GM19397 (cell line): ENCODE results near the gene DYNC1I1.

Experiments used
- ATAC-seq: cut with Tn5 transposase; IDR thresholded peaks from one replicate; pipeline ENCODE4 v1.9.1; 2021; ENCODE audit warnings: mild to moderate bottlenecking, moderate library complexity; ENCODE audit not compliant: unreplicated experiment

The DYNC1I1 gene

GRCh38 chr7:95772298-95772770 lies at the start of gene DYNC1I1:
DYNC1I1 (plus strand) TSS chr7:95772554; CDS start chr7:95804730, 32,176 bp downstream.
- peak; percentile 92 for ATAC-seq

- ATAC-seq = peak; percentile 54
These were observed 48.7 kb upstream of the DYNC1I1 start for GRCh38 chr7:95723583-95724180.

GRCh38 chr7:95725205-95725604 lies 47.1 kb upstream of the DYNC1I1 start:
- ATAC-seq = no peak

- ATAC-seq = no peak
These were observed 41.7 kb upstream of the DYNC1I1 start for GRCh38 chr7:95730493-95731280.

- ATAC-seq = no peak
These were observed 35.7 kb upstream of the DYNC1I1 start for GRCh38 chr7:95736635-95737034.

- no peak for ATAC-seq
These were observed 34.4 kb upstream of the DYNC1I1 start for GRCh38 chr7:95737828-95738505.

- ATAC-seq = no peak
These were observed 23.3 kb upstream of the DYNC1I1 start for GRCh38 chr7:95749044-95749443.

GRCh38 chr7:95749515-95749914 lies 22.8 kb upstream of the DYNC1I1 start:
- ATAC-seq = no peak

- ATAC-seq = no peak
These were observed 18.9 kb upstream of the DYNC1I1 start for GRCh38 chr7:95753440-95753839.

- ATAC-seq = no peak
These were observed 16.9 kb upstream of the DYNC1I1 start for GRCh38 chr7:95755277-95755934.

- ATAC-seq = no peak
These were observed 14.2 kb upstream of the DYNC1I1 start for GRCh38 chr7:95758187-95758586.

- ATAC-seq = no peak
These were observed 6.3 kb upstream of the DYNC1I1 start for GRCh38 chr7:95766086-95766485.

GRCh38 chr7:95766657-95767056 lies 5.7 kb upstream of the DYNC1I1 start:
- ATAC-seq = no peak

GRCh38 chr7:95772771-95773581 lies 622 bp downstream of the DYNC1I1 start:
- ATAC-seq = no peak

GRCh38 chr7:95776561-95777185 lies 4.3 kb downstream of the DYNC1I1 start:
- no peak for ATAC-seq

GRCh38 chr7:95777269-95777668 lies 4.9 kb downstream of the DYNC1I1 start:
- ATAC-seq = no peak

- ATAC-seq = no peak
These were observed 8.3 kb downstream of the DYNC1I1 start for GRCh38 chr7:95780665-95781064.

GRCh38 chr7:95781961-95782586 lies 9.7 kb downstream of the DYNC1I1 start:
- no peak for ATAC-seq

GRCh38 chr7:95784796-95785195 lies 12.4 kb downstream of the DYNC1I1 start:
- ATAC-seq = no peak
